Aorta (tissue), 5 donors: ENCODE measurements around the gene TATDN3. TPM values are rescaled to one million over a fixed set of nuclear protein-coding genes. Genes with fewer than 3 reads are reported as not detected.

Experiments used
- ATAC-seq: fragments of 200-7000 bp; cut with Tn5 transposase; one replicate; pipeline ENCODE4 v1.9.1; 2022; ENCODE audit warnings: moderate library complexity; ENCODE audit not compliant: low FRiP score
- DNase-seq, 2 donors: peaks; one replicate each; pipeline ENCODE4 v3.0.0-alpha.2; 2020
- H3K27ac ChIP-seq, 2 donors: one replicate each; pipeline ENCODE4 v1.5.1; 2013; ENCODE audit warnings: low read length in 2 of 2, mild to moderate bottlenecking in 2 of 2, moderate library complexity in 2 of 2, control low read depth in 1 of 2, inconsistent platforms in 1 of 2, low read depth in 1 of 2
- H3K27me3 ChIP-seq, 2 donors: one replicate each; pipeline ENCODE4 v1.6.1; 2013; ENCODE audit warnings: control low read depth in 1 of 2, low read length in 1 of 2, mild to moderate bottlenecking in 1 of 2, moderate library complexity in 1 of 2; ENCODE audit not compliant: insufficient read depth in 2 of 2, control insufficient read depth in 1 of 2
- H3K36me3 ChIP-seq, 2 donors: one replicate each; pipeline ENCODE4 v1.6.1; 2013; ENCODE audit warnings: control low read depth in 1 of 2, low read length in 1 of 2, mild to moderate bottlenecking in 1 of 2; ENCODE audit not compliant: insufficient read depth in 2 of 2, control insufficient read depth in 1 of 2
- H3K4me1 ChIP-seq, 2 donors: one replicate each; pipeline ENCODE4 v1.6.1; 2013; ENCODE audit warnings: low read length in 2 of 2, control low read depth in 1 of 2, mild to moderate bottlenecking in 1 of 2, moderate library complexity in 1 of 2; ENCODE audit not compliant: insufficient read depth in 2 of 2, control insufficient read depth in 1 of 2
- H3K4me3 ChIP-seq, 2 donors: one replicate each; pipeline ENCODE4 v1.5.1; 2013; ENCODE audit warnings: low read length in 2 of 2, control low read depth in 1 of 2, mild to moderate bottlenecking in 1 of 2
- H3K9me3 ChIP-seq: one replicate; pipeline ENCODE4 v1.6.1; 2013; ENCODE audit warnings: mild to moderate bottlenecking, low read length; ENCODE audit not compliant: control insufficient read depth
- WGBS, 2 donors: extraction: QIAGEN DNeasy Blood & Tissue Kit; methylation state at CpG; one replicate each; pipeline ENCODE4 v1.1.7; 2013; 5-methylcytosine and 5-hydroxymethylcytosine counted together
- intact Hi-C, 2 donors: fragments of 100-400 bp; cut with DNase I; formaldehyde crosslinking; loops; one replicate each; pipeline versions ENCODE4 v1.14.2 to v1.15.0; 2022
- long read RNA-seq, 2 donors: library from polyadenylated mRNA; unstranded; transcript quantifications; one replicate each; pipeline ENCODE4 v2.0.0, GENCODE V29; 2020 to 2021
- polyA plus RNA-seq, 2 donors: library from polyadenylated mRNA; stranded (reverse); fragments of 200-250 nt; gene quantifications; one replicate each; pipeline ENCODE4 v1.2.3, GENCODE V29; 2013
- total RNA-seq, 2 donors: library from RNA; stranded (reverse); fragmentation: NEBNext Ultra II Directional; extraction: Animal tissue kit (Norgen Biotek cat#: 25700); gene quantifications; one replicate each; pipeline ENCODE4 v1.2.1, GENCODE V29; 2021
- donor health status: healthy with polysubstance abuse.
- donor health status: Bipolar disorder and iron deficiency.
- donor health status: DM: no; HTN: no; CAD: no.
- donor health status: DM: no; HTN: no; CAD: no.
- donor health status: DM: yes; HTN: yes; CAD: no.

The TATDN3 gene, protein sequence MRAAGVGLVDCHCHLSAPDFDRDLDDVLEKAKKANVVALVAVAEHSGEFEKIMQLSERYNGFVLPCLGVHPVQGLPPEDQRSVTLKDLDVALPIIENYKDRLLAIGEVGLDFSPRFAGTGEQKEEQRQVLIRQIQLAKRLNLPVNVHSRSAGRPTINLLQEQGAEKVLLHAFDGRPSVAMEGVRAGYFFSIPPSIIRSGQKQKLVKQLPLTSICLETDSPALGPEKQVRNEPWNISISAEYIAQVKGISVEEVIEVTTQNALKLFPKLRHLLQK
- total RNA-seq (10 to 100 TPM; 10.9 to 11.4 TPM), polyA plus RNA-seq (10 to 100 TPM; 10.1 to 27.0 TPM)
- long read RNA-seq, donor 1, transcript TATDN3-202 (10 exons, 2,389 nt), result major isoform, 10 of 29 reads
- long read RNA-seq, donor 1, transcript TATDN3-201 (10 exons, 2,321 nt), result minor isoform, 6 of 29 reads
- long read RNA-seq, donor 1, partial matches to known transcripts, result 5 of 29 reads
- long read RNA-seq, donor 1, other reads (novel, unspliced or antisense), result 3 of 29 reads
- long read RNA-seq, donor 2, partial matches to known transcripts, result 1 of 11 reads
- long read RNA-seq, donor 2, other reads (novel, unspliced or antisense), result 3 of 11 reads

DNA sequence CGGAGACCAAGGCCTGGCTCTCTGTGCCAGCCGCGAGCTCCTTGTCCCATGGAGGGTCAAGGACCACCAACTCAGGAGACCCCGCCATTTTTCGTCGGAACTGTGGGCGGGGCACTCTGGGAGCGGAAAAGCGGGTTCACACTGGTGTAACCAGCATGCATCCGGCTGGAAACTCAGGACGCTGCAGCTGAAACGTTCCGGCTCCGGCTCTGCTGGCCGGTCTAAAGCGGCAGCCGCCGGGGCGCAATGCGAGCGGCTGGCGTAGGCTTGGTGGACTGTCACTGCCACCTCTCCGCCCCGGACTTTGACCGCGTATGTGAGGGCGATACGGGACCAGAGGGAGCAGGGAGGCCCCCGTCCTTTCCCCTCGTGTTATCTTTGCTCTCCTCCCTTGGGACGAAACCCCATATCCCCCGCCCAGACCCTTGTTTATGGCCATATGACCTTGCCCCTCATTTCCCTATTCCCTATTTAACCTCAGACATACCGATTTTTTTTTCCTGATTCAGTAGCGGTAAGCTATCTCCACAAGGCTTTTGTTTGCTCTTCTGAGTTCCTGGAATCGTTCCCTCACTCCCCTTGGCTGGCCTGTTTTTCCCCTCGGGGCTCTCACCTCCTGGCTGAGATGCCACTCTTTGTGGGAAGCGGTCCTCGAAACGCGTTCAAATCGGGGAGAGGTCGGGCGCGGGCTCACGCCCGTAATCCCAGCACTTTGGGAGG lies at the start of gene TATDN3, which contains the start of gene NSL1:
TSS of gene TATDN3 (plus strand) at position 219 of the 720 bp plus-strand sequence. CDS start at position 247, 28 bp downstream.
TSS of gene NSL1 (minus strand) at position 102 of the 720 bp plus-strand sequence. CDS start at position 88, 14 bp downstream.
- intact Hi-C loops, result loop anchor here in 1 of 2 donors (5.0 kb wide), 1 partner anchor 65 kb away; the partner anchor contains the start of gene FLVCR1
- Histone ChIP-seq H3K27me3 (no peaks in the 10 kb centered on the region), H3K9me3 (no peaks in the 10 kb centered on the region), H3K4me1 (no peaks in the 10 kb centered on the region), H3K36me3 (no peaks in the 10 kb centered on the region), H3K27ac (peak within 1 kb of the TSS; percentile 28 to 93), H3K4me3 (peak within 1 kb of the TSS; percentile 87 to 98)
- peak; percentile 99 for ATAC-seq
- WGBS, 2 donors, result 0% methylated on average over 46 of the region's 46 CpGs
- peak; percentile 92 to 98 for DNase-seq

DNA sequence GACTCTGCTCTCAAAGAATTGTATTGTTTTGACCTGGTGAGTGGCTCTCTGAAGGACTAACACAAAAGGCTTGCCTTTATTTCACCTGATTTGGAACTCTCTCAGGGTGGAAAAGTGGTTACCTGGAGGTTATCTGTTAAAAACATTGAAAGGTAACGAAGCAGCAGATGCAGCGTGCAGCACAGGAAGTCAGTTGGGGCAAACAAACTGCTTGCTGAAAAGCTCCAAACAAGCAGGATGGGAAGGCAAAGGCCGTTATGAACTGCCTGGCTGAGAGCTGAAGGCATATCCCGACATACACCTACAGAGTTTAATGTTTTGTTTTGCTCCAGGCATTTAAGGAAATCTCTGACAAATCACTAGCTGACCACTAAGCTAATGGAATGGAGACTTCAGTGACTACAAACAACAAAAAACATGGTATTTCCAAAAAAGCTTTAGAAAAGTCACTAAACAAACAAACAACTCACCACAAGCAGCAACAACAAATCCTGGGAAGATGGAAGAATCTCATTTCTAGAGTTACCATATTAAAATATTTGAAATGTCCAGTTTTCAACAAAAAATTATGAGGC lies 47.7 kb upstream of the TATDN3 start:
- WGBS, 2 donors, result 91 to 95% methylated on average over 4 of the region's 4 CpGs
- H3K9me3 ChIP-seq, result no peaks in the 10 kb centered on the region
- ATAC-seq, result no peak
- intact Hi-C loops, result no loop called here
- no peak for DNase-seq
- H3K4me1 ChIP-seq, result no peaks in the 10 kb centered on the region
- no peak overlapping the region for H3K4me3 ChIP-seq
- no peak overlapping the region for H3K27ac ChIP-seq
- H3K36me3 ChIP-seq, result peaks cover 0 to 2% of the 10 kb centered on the region in 2 donors
- no peaks in the 10 kb centered on the region for H3K27me3 ChIP-seq

DNA sequence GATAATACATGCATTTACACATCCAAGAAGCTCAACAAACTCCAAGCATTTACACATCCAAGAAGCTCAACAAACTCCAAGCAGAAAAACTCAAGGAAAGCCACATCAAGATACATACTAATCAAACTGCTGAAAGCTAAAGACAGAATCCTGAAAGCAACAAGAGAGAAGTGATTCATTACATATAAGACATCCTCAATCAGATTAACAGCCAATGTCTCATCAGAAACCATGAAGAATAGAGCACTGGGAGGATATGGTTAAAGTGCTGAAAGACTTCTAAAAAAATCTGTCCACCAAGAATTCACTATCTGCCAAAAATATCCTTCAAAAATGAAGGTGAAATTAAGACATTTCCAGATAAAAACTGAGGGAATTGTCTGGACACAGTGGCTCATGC lies 46.4 kb upstream of the TATDN3 start:
- Histone ChIP-seq H3K9me3 (no peaks in the 10 kb centered on the region), H3K4me1 (no peaks in the 10 kb centered on the region), H3K27ac (no peak overlapping the region), H3K27me3 (no peaks in the 10 kb centered on the region), H3K4me3 (no peak overlapping the region), H3K36me3 (peaks cover 0 to 2% of the 10 kb centered on the region in 2 donors)
- intact Hi-C loops, result no loop called here
- no peak for DNase-seq
- ATAC-seq, result no peak

DNA sequence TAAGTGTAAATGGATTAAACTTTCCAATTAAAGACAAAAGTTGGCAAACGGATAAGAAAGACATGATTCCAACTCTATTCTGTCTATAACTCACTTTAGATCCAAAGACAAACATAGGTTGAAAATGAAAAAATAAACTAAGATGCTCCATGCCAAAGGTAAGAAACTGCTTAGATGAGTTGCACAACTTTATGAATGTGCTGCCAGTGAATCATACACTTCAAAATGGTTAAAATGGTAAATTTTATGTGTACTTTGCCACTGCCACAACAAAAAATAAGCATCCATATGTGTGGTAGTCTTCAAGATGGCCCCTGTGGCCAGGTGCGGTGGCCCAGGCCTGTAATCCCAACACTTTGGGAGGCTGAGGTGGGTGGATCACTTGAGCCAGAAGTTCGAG lies 45.1 kb upstream of the TATDN3 start:
- no peaks in the 10 kb centered on the region for H3K4me1 ChIP-seq
- WGBS, 2 donors, result 95 to 98% methylated on average over 3 of the region's 3 CpGs
- ATAC-seq (no peak), DNase-seq (no peak)
- no peaks in the 10 kb centered on the region for H3K9me3 ChIP-seq
- H3K4me3 ChIP-seq, result no peak overlapping the region
- H3K27me3 ChIP-seq, result no peaks in the 10 kb centered on the region
- intact Hi-C loops, result no loop called here
- H3K36me3 ChIP-seq, result no peaks in the 10 kb centered on the region
- H3K27ac ChIP-seq, result no peak overlapping the region

DNA sequence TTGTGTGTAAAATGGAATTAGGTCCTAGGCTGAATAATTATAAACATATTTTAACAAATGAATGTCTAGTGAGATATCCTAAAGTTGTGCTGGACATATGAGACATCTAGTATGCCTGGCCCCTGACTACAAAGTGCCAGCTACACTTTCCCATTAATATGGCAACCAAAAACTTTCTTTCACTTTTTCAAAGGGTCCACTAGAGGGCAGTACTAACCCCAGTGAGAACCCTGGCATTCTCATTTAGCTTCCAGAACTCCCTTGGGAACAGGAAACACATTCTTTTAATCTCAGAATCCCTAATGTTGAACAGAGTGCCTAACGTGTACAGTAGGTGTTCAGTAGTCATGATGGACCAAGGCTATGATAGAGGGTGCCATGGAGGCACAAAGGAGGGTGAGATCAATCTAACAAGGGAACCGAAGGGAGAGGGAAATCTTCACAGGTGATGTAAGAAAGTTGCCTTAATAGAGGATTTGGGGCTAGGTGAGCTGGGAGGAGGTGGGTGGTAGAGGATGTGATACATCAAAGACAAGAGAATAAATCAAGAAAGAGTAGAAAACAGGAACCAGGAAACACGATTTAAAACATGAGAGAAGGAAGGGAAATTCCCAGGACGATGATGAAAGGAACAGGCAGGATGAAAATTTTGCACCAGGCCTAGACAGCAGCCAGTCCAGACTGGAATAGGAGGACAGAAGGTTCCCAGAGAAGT lies 41.7 kb upstream of the TATDN3 start:
- no peak for DNase-seq
- H3K9me3 ChIP-seq, result no peaks in the 10 kb centered on the region
- ATAC-seq, result no peak
- H3K4me1 ChIP-seq, result no peaks in the 10 kb centered on the region
- no peak overlapping the region for H3K27ac ChIP-seq
- no peaks in the 10 kb centered on the region for H3K36me3 ChIP-seq
- no peak overlapping the region for H3K4me3 ChIP-seq
- 59 to 61% methylated on average over 4 of the region's 4 CpGs for WGBS, 2 donors
- intact Hi-C loops, result no loop called here
- no peaks in the 10 kb centered on the region for H3K27me3 ChIP-seq

DNA sequence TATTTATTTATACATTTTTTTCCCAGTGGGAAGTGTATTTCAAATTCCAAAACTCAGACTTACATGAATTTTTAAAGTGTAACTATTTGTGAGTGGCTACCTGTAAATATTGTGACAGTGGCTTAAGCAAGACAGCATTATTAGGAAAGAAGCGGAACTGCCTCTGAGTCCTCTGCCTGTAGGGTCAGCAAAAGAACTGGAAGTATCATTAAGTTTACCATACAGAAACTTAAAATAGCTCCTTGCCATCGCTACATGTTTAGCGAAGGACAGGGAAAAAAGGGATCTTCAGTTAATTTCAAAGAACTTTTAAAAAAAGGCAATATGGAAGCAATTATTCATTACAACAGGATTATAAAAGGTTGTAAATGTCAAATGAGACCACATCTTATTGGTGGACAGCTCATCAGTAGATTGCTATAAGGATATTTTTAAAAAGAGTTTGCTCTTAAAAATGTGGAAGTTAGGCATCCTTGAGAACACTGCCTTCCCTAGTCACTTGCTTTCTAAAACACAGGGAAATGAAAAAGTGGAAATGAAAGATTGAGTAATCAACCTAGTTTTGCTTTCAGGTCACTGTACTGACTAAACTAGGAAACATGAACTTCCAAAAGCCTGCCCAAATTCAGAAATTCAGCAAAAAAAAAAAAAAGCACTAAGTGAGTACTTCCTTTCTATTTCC lies 39.3 kb upstream of the TATDN3 start:
- ATAC-seq (peak; percentile 69), DNase-seq (no peak)
- WGBS, 2 donors, result 95 to 96% methylated on average over 3 of the region's 3 CpGs
- H3K9me3 ChIP-seq, result no peaks in the 10 kb centered on the region
- intact Hi-C loops, result no loop called here
- H3K27ac ChIP-seq, result no peak overlapping the region
- H3K36me3 ChIP-seq, result no peaks in the 10 kb centered on the region
- H3K4me1 ChIP-seq, result no peaks in the 10 kb centered on the region
- no peaks in the 10 kb centered on the region for H3K27me3 ChIP-seq
- H3K4me3 ChIP-seq, result no peak overlapping the region

DNA sequence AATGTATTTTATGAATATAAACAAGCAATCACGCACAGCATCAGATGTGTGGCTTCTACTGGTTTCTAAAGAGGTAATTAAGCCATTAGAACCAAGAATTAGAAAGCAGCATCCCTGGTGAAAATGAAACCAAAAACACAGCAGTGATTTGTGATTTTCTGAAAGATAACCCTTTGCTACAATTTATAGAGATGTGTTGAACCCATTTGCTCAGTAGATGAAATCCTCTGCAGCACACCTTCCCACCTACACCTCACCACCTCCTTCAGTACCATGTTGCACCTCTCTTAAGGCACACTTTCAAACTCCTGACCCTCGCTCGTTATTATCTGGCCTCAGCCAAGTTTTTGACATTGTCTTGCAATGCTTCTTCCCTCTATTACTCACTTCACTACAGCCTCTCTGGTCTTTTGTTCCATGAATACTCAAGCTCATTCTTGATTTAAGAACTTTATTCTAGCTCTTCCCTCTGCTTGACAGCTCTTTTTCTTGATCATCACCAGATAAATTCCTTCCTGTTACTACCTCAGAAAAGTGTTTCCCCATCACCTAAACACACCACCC lies 38.7 kb upstream of the TATDN3 start:
- H3K4me1 ChIP-seq, result no peaks in the 10 kb centered on the region

More for the DNA sequence above, 38.7 kb upstream of the TATDN3 start:
- intact Hi-C loops, result no loop called here
- DNase-seq (no peak), ATAC-seq (no peak)
- Histone ChIP-seq H3K27ac (no peak overlapping the region), H3K27me3 (no peaks in the 10 kb centered on the region), H3K4me3 (no peak overlapping the region), H3K9me3 (no peaks in the 10 kb centered on the region), H3K36me3 (no peaks in the 10 kb centered on the region)
- 81 to 84% methylated on average over 3 of the region's 3 CpGs for WGBS, 2 donors
